Panc1 (cell line): Measurements from ENCODE around the gene ABCC4.

Source experiments
- CTCF ChIP-seq: fragments of 450-650 bp; IDR thresholded peaks from 2 replicates; pipeline ENCODE4 v1.5.1; 2017; ENCODE audit warnings: mild to moderate bottlenecking
- POLR2AphosphoS5 ChIP-seq: IDR thresholded peaks from 2 replicates; pipeline ENCODE4 v1.6.1; 2012; ENCODE audit warnings: mild to moderate bottlenecking, low read depth, low read length, moderate library complexity
- SIN3A ChIP-seq: IDR thresholded peaks from 2 replicates; pipeline ENCODE4 v1.6.1; 2012; ENCODE audit warnings: low read depth, mild to moderate bottlenecking, low read length, moderate library complexity, borderline replicate concordance; ENCODE audit not compliant: insufficient read depth

GRCh38 chr13:95185311-95185710, 115.9 kb downstream of the ABCC4 start:
- TF ChIP-seq CTCF (no peak), POLR2AphosphoS5 (no peak), SIN3A (no peak)
